Suppressor macrophage treated with lipopolysaccharide for 4 hours (primary cell): ENCODE measurements around the gene MSI2.

ENCODE experiments used
- DNase-seq: peaks from one replicate; pipeline ENCODE4 v3.0.0-alpha.2; 2020

MSI2 gene

GRCh38 chr17:57443781-57444180, 187.5 kb downstream of the MSI2 start:
- DNase-seq, result no peak

GRCh38 chr17:57444682-57445450, 188.5 kb downstream of the MSI2 start:
- DNase-seq, result no peak

- no peak for DNase-seq
Measured at GRCh38 chr17:57445772-57446472, 189.6 kb downstream of the MSI2 start.

- DNase-seq, result no peak
Measured at GRCh38 chr17:57447357-57447989, 191.2 kb downstream of the MSI2 start.

GRCh38 chr17:57447990-57448758, 191.9 kb downstream of the MSI2 start:
- no peak for DNase-seq

GRCh38 chr17:57448759-57449283, 192.5 kb downstream of the MSI2 start:
- DNase-seq, result no peak

- no peak for DNase-seq
Measured at GRCh38 chr17:57451191-57451590, 194.9 kb downstream of the MSI2 start.

GRCh38 chr17:57451643-57452042, 195.3 kb downstream of the MSI2 start:
- DNase-seq, result no peak

GRCh38 chr17:57453841-57454425, 197.6 kb downstream of the MSI2 start:
- DNase-seq, result no peak

- DNase-seq, result no peak
Measured at GRCh38 chr17:57454729-57455062, 198.4 kb downstream of the MSI2 start.

- DNase-seq, result peak; percentile 61
Measured at GRCh38 chr17:57455063-57455914, 199.0 kb downstream of the MSI2 start.

- DNase-seq, result no peak
Measured at GRCh38 chr17:57456622-57457021, 200.3 kb downstream of the MSI2 start.

- DNase-seq, result no peak
Measured at GRCh38 chr17:57457188-57457587, 200.9 kb downstream of the MSI2 start.

- no peak for DNase-seq
Measured at GRCh38 chr17:57458718-57459285, 202.5 kb downstream of the MSI2 start.

GRCh38 chr17:57459286-57459915, 203.1 kb downstream of the MSI2 start:
- DNase-seq, result peak; percentile 73

GRCh38 chr17:57461082-57461481, 204.8 kb downstream of the MSI2 start:
- peak; percentile 45 for DNase-seq

- no peak for DNase-seq
Measured at GRCh38 chr17:57462007-57462579, 205.8 kb downstream of the MSI2 start.

GRCh38 chr17:57463103-57463885, 207.0 kb downstream of the MSI2 start:
- peak; percentile 91 for DNase-seq

GRCh38 chr17:57464191-57464864, 208.0 kb downstream of the MSI2 start:
- peak; percentile 23 for DNase-seq
